NCI-H1105 (cell line): ENCODE results near the gene SYTL5.
A peak's percentile ranks its signal among the peaks of the same experiment; 100 is the strongest.

Source experiments
- DNase-seq: peaks from one replicate; lab custom pipeline; 2025; lab: John Stamatoyannopoulos, UW

Gene SYTL5

DNA sequence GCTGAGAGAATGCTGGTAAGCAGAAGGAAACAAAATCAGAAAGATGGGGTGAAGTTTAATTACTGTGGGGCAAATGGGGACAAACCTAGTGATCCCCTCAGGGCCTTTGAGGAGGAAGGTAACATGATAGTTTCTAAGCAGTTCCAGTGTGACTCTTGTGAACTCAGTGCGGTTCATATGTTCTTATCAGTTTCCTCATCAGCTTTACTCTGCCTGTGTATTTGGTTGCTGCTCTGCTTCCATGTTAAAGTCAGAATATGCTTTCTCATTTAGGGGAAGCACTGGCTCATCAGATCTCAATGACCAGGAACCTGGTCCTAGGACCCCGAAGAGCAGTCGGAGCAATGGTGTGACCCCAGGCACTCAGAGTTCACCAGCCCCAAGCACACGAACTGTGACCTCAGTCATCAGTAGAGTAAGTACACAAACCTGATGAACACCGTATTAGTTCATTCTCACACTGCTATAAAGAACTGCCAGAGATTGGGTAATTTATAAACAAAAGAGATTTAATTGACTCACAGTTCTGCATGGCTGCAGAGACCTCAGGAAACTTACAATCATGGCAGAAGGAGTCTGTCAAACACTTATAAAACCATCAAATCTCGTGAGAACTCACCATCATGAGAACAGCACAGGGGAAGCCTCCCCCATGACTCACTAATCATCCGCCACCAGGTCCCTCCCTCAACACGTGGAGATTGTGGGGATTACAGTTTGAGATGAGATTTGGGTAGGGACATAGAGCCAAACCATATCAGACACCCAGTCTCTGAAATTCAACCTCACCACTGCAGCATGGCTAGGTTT lies 83.0 kb downstream of the SYTL5 start:
- no peak for DNase-seq

- DNase-seq, result no peak
These were observed 89.7 kb downstream of the SYTL5 start for GRCh38 chrX:38095971-38096529.

DNA sequence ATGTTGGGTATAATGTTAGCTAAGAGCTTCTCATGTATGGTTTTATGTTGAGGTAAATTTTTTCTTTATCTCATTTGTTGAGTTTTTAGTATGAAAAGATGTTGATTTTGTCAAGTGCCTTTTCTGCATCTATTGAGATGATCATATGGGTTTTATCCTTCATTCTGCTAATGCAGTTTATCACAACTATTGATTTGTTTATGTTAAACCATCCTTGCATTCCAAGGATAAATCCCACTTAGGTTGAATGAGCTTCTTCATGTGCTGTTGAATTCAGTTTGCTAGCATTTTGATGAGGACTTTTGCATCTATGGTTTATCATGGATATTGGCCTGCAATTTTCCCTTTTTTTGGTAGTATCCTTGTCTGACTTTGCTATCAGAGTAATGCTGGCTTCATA lies 93.3 kb downstream of the SYTL5 start:
- no peak for DNase-seq

DNA sequence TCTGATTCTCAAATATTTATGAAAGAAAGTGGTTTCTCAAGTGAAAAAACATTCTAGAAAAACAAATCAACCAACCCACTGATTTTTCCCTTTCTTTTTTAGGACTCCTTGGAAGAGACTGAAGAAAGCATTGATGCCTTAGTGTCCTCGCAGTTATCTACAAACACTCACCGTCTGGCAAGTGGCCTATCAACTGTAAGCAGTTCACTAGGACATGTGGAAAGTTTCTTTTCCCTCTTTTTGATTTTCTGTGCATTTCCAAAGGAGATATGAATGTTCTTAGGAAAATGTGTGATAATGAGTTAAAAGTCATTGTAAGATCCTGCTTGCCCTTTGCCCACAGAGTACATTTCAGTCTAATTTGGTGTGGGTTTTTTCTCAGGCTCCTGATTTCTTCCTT lies 95.9 kb downstream of the SYTL5 start:
- DNase-seq, result no peak

GRCh38 chrX:38102875-38103274 lies 96.5 kb downstream of the SYTL5 start:
- no peak for DNase-seq

DNA sequence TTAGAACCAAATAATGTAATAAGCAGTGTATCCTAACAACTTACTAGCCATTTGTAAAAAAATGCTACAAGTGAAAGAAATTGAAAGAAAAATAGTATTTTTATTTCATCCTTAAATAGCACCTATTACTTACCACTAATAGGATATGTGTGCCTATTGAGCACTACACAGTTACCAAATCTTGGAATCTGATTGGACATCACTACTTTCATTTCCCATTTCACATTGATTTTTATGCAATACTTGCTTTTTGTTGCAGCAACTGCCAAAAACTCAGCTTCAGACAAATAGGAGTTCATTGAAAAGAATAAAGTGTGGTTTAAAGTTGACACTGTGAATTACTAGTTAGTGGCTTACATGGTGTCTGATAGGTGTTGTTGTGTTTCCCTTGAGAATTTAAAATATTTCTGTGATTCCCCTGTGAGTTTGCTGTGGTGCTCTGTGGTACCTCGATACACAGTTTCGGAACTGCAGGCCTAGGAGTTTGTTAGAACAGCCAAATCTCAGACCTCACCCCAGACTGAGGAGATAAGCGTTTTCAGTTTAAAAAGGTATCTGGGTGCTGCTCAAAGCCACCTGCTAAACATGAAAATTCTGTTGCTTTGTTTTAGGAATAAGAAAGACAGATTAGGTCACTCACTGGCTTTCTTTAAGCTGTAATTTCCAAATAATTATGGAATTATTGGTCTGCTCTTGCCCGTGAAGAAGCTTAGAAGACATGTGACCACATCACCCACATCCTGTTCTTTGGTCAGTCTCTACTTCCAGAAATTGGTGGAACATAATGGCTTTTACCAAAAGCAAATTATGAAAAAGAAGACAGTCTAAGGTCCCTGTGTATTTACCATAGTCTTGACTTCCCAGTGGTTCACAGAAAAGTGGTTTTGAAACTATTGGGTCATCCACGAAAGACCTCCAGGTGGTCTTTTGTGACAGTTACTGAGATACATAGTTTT lies 97.8 kb downstream of the SYTL5 start:
- DNase-seq, result no peak

DNA sequence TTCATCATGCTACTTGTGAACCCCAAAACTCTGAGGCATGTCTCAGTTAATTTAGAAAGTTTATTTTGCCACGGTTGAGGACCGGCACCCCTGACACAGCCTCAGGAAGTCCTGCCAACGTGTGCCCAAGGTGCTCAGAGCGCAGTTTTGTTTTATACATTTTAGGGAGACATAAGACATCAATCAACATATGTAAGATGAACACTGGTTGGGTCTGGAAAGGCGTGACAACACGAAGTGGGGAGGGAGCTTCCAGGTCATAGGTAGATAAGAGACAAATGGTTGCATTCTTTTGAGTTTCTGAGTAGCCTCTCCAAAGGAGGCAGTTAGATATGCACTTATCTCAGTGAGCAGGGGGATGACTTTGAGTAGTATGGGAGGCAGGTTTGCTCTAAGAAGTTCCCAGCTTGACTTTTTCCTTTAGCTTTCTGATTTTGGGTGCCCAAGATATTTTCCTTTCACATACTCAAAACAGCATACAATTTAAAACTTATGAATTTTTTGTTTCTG lies 98.9 kb downstream of the SYTL5 start:
- no peak for DNase-seq

GRCh38 chrX:38106991-38107655 lies 100.8 kb downstream of the SYTL5 start:
- no peak for DNase-seq

DNA sequence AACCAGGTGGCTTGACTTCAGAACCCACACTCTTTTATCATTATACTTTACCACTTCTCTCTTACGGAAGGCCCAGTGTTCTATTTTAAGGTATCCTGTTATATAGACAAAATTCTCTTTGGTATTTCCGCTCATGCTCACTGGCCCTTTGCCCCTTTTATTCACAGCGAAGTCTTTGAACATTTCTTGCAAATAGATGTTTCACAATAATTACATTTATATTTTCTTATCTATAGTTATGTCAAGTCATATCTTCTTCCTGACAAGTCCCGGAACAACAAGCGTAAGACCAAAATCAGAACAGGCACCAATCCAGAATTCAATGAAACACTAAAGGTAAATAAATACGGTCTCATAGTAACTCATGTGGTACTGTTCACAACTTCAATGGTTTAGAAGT lies 102.0 kb downstream of the SYTL5 start:
- DNase-seq, result no peak

DNA sequence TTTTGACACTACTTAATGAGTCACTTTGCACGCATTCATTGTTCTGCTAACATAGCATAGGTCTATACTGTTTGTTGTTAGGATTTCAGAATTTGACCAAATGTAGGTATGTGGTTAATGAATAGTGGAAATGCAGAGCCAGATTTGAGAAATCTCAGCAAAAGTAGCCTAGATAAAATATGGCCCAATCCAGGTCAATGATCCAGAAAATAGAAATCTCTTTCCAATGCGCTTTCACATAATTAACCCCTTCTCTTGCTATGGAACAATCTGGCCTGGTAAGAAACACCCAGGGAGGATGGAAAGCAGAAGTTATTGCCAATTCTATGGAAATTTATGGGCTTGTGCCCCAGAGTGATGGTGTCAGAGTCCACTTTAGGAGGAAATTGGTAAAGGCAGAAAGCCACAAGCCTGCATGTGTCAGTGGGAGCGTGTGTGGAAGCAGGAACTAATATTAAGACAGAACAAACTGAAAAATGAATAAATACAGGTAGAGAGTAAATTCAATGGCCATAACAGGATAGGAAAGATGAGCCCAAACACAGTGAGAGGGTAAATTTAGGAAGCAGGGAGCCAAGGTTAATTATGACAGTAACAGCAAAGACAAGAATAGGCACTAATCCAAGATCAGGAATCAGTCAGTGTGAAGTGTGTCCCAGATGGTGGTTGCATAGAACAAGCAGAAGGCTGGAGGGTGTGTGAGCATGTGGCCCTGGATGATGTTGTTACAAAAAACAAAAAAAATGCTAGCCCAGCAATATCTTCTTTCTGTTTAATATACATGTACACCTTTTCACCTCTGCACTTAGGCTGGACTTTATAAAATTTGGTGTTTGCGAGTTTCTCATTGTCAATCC lies 102.9 kb downstream of the SYTL5 start:
- DNase-seq, result no peak

DNA sequence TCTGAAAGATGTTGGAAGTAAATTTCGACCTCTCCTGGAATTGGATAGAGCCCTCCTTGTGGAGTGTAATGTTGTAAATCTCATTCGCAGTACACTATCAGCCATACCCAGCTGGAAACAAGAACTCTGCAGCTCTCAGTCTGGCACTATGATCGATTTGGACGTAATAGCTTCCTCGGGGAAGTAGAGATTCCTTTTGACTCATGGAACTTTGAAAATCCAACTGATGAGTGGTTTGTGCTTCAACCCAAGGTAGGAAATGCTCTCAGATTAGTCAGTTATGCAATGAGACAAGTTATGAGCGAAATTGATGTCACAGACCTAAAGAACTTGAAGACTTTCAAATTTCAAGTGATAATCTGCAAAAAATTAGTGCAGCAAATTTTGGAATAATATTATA lies 103.9 kb downstream of the SYTL5 start:
- no peak for DNase-seq

DNA sequence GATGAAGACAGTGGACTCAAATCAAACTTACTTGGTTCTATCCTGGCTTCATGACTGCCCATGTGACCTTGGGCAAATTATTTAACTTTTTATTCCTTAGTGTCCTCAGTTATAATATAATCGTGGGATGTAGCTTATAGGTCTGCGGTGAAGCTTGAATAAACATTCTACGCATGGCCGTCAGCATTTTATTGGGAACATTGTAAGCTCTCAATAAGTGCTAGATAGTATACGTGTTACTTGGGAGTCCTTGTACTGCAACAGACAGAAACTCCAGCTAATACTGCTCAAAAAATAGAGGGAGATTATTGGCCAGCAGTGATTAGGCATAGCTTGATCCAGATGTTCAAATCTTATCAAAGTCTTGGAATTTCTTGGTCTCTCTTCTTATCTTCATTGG lies 104.8 kb downstream of the SYTL5 start:
- DNase-seq, result no peak

DNA sequence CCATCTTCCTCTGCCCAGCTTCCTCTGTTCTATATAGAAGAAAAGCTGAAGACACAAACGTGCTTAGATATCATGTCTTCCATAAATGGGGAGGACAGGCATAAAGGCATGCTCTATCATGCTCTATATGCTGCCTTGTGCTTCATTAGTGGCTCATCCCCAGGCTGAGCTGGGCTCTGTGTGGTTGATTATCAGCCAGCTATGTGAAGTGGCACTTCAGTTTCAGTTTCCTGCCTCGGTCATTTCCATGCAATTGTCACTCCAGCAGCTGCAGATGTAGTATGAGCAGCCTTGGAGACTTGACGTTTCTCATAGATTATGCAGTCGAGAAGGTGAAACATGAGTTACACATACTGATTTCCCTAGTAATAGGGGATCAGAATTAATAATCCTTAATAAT lies 106.2 kb downstream of the SYTL5 start:
- DNase-seq, result peak; percentile 56

DNA sequence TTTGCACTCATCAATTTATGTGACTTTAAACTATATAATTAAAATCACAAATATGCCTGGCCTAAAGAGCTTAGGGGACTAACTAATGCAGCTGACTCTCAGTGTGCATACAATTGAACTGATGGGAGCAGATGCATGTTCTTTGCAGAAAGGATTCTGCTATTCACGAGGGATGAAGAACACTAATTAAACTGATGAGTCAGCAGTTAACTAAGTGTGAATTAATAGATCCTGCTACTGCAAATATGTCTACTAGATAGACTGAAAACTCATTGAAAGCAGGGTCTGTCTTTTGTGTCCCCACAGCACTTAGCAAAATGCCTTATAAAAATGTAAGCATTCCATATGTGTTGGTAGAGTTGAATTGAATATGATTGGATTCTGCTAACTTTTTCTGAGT lies 110.4 kb downstream of the SYTL5 start:
- DNase-seq, result no peak

GRCh38 chrX:38117485-38117884 lies 111.1 kb downstream of the SYTL5 start:
- no peak for DNase-seq

- DNase-seq, result no peak
These were observed 117.6 kb downstream of the SYTL5 start for GRCh38 chrX:38124000-38124399.

DNA sequence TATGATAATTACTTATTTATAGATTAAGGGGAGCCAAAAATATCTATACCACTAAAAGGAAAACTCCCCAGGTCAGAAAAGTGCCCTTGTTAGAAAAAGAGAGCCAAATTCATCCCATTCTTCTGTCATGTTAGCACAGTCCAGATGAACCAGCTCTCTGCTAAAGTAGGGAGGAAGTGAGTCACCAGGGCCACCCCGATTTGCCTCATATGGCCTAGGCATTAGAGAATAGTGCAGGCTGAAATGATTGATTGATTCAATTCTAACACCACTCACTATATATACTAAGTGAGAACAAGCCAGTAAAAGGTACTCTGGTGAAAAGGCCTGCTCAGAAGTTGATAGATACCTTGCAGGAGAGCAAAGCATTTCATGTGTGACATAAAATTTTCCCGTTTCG lies 119.8 kb downstream of the SYTL5 start:
- DNase-seq, result no peak

GRCh38 chrX:38127961-38128360 lies 121.6 kb downstream of the SYTL5 start:
- no peak for DNase-seq

DNA sequence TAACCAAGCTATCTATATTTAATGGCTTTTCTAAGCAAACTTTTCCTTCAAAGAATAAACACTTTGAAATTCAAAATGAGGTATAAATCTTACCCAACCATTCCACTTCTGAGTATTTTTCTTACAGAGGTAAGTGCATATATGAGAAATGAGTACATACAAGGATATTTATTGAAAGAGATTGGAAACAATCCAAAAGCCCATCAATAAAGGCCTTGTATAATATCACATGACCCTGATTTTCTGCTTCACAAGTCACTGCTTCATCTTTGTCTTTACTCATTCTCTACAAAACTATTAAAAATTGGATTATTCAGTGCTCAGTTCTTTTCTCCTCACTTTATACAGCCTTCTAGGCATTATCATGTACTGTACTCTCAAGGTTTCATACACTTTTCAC lies 123.0 kb downstream of the SYTL5 start:
- DNase-seq, result no peak

- DNase-seq, result no peak
These were observed 132.0 kb downstream of the SYTL5 start for GRCh38 chrX:38138157-38138891.
